Stomach (tissue), 9 donors: Measurements from ENCODE around the gene SFRP5. TPM values are rescaled to one million over a fixed set of nuclear protein-coding genes. Genes with fewer than 3 reads are reported as not detected.

ENCODE experiments used
- DNase-seq, 2 donors: peaks; one replicate each; pipeline versions ENCODE4 v3.0.0 to v3.0.0-alpha.2; 2013 to 2019
- H3K27ac ChIP-seq, 5 donors: fragments of 200-600 bp in 4 of 5; sonication (generic) in 4 of 5; one replicate each; pipeline ENCODE4 v1.5.1; 2013 to 2019; ENCODE audit warnings: mild to moderate bottlenecking in 1 of 5, moderate library complexity in 1 of 5
- H3K27me3 ChIP-seq, 3 donors: fragments of 200-600 bp; sonication (generic); one replicate each; pipeline ENCODE4 v1.5.1; 2017 to 2019; ENCODE audit warnings: mixed run types in 1 of 3
- H3K36me3 ChIP-seq, 4 donors: fragments of 200-600 bp; sonication (generic); 1 replicate in 3 of 4; 2 replicates in 1 of 4; pipeline ENCODE4 v1.5.1; 2016 to 2019
- H3K4me1 ChIP-seq, 4 donors: fragments of 200-600 bp; sonication (generic); one replicate each; pipeline ENCODE4 v1.5.1; 2016 to 2019
- H3K4me3 ChIP-seq, 4 donors: fragments of 200-600 bp; sonication (generic) in 3 of 4; one replicate each; pipeline ENCODE4 v1.5.1; 2016 to 2019; ENCODE audit warnings: mild to moderate bottlenecking in 1 of 4
- H3K9me3 ChIP-seq, 4 donors: fragments of 200-600 bp; sonication (generic); one replicate each; pipeline ENCODE4 v1.5.1; 2016 to 2019
- EP300 ChIP-seq: sonication (generic); formaldehyde crosslinking; IDR thresholded peaks from one replicate; pipeline ENCODE4 v1.6.1; 2017; ENCODE audit warnings: antibody characterized with exemption
- POLR2A ChIP-seq, 4 donors: fragments of 450-650 bp; IDR thresholded peaks; one replicate each; pipeline ENCODE4 v1.6.1; 2016; ENCODE audit warnings: antibody characterized with exemption in 4 of 4, control low read depth in 2 of 4, mild to moderate bottlenecking in 1 of 4, moderate library complexity in 1 of 4
- POLR2AphosphoS5 ChIP-seq, 3 donors: sonication (generic); formaldehyde crosslinking; IDR thresholded peaks; one replicate each; pipeline ENCODE4 v1.6.1; 2016; ENCODE audit warnings: antibody characterized with exemption in 3 of 3
- WGBS, 5 donors: extraction: QIAGEN DNeasy Blood & Tissue Kit in 3 of 5; methylation state at CpG; one replicate each; pipeline versions ENCODE4 v1.1.5 to v1.1.7; 2013 to 2018; 5-methylcytosine and 5-hydroxymethylcytosine counted together
- intact Hi-C: fragments of 100-400 bp; cut with DNase I; formaldehyde crosslinking; loops from one replicate; pipeline ENCODE4 v1.15.1; 2023; ENCODE audit warnings: low total_unique reads
- polyA plus RNA-seq, 3 donors: library from polyadenylated mRNA; stranded (reverse); fragments of 200-250 nt; gene quantifications; one replicate each; pipeline ENCODE4 v1.2.3, GENCODE V29; 2013
- total RNA-seq, 5 donors: library from RNA; depleted of rRNA; stranded (reverse); fragments of >200 nt; gene quantifications; one replicate each; pipeline versions ENCODE4 v1.1.0 to v1.2.3, GENCODE V29; 2014 to 2016
- TF ChIP-seq, protein P1 (sequence below), 7 experiments: fragments of 450-650 bp in 4 of 7; fragments of 200-600 bp in 3 of 7; sonication (generic) in 3 of 7; IDR thresholded peaks; one replicate each; pipeline ENCODE4 v1.5.1; 2016 to 2019; ENCODE audit warnings: antibody characterized with exemption in 7 of 7, control low read depth in 2 of 7, mild to moderate bottlenecking in 1 of 7
- donor health status: healthy with polysubstance abuse.
- donor health status: Bipolar disorder and iron deficiency.
- donor health status: healthy.

SFRP5 gene
- total and polyA plus RNA-seq, 8 donors: 0.45 to 8.4 (median 2.1) TPM; not detected in 1

GRCh38 chr10:97811958-97812357 is 40.2 kb upstream of the SFRP5 start:
- Histone ChIP-seq H3K9me3 (no peaks in the 10 kb centered on the region), H3K36me3 (no peaks in the 10 kb centered on the region), H3K4me3 (no peak overlapping the region), H3K27me3 (peaks cover 0 to 30% (median 0%) of the 10 kb centered on the region in 3 donors), H3K4me1 (no peaks in the 10 kb centered on the region), H3K27ac (no peak overlapping the region)
- intact Hi-C loops: no loop called here
- DNase-seq: no peak
- no peak for TF ChIP-seq POLR2A (IDR thresholded peaks at IDR 0.05)
- WGBS, 5 donors: 56 to 64% (median 62%) methylated on average over 3 of the region's 3 CpGs

DNA sequence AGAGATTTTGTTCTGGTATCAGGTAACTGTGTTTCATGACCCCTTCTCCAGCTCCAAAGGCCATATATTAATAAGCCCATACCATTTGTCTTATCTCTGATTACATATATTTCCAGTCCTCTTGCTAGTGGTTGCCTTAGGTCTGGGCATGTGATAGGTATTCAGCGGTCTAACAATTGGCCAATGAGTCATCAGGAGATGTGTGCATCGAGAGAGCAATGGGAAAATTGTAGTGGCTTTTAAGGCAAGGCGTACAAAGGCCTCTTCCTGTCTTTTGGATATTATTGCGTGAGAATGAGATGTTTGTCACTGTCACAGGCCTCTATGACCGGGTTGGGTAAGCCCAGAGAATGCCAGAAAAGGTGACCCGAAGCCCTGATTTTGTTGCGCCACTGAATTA is 38.6 kb upstream of the SFRP5 start:
- peaks cover 0 to 17% (median 0%) of the 10 kb centered on the region in 3 donors for H3K27me3 ChIP-seq
- no peaks in the 10 kb centered on the region for H3K4me1 ChIP-seq
- DNase-seq: no peak
- intact Hi-C loops: no loop called here
- H3K9me3 ChIP-seq: no peaks in the 10 kb centered on the region
- H3K36me3 ChIP-seq: no peaks in the 10 kb centered on the region
- 68 to 79% (median 72%) methylated on average over 7 of the region's 7 CpGs for WGBS, 5 donors
- TF ChIP-seq POLR2A (IDR thresholded peaks at IDR 0.05): no peak
- TF ChIP-seq, protein P1, sequence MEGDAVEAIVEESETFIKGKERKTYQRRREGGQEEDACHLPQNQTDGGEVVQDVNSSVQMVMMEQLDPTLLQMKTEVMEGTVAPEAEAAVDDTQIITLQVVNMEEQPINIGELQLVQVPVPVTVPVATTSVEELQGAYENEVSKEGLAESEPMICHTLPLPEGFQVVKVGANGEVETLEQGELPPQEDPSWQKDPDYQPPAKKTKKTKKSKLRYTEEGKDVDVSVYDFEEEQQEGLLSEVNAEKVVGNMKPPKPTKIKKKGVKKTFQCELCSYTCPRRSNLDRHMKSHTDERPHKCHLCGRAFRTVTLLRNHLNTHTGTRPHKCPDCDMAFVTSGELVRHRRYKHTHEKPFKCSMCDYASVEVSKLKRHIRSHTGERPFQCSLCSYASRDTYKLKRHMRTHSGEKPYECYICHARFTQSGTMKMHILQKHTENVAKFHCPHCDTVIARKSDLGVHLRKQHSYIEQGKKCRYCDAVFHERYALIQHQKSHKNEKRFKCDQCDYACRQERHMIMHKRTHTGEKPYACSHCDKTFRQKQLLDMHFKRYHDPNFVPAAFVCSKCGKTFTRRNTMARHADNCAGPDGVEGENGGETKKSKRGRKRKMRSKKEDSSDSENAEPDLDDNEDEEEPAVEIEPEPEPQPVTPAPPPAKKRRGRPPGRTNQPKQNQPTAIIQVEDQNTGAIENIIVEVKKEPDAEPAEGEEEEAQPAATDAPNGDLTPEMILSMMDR (IDR thresholded peaks at IDR 0.05): no peak
- no peak for TF ChIP-seq EP300
- no peak for TF ChIP-seq POLR2AphosphoS5 (IDR thresholded peaks at IDR 0.05)
- no peak overlapping the region for H3K27ac ChIP-seq
- H3K4me3 ChIP-seq: no peak overlapping the region

- Histone ChIP-seq H3K4me3 (no peak overlapping the region), H3K36me3 (no peaks in the 10 kb centered on the region), H3K27me3 (peaks cover 0 to 14% (median 0%) of the 10 kb centered on the region in 3 donors), H3K9me3 (no peaks in the 10 kb centered on the region), H3K4me1 (no peaks in the 10 kb centered on the region), H3K27ac (no peak overlapping the region)
- DNase-seq: no peak
- intact Hi-C loops: no loop called here
- 79 to 82% (median 81%) methylated on average over 6 of the region's 6 CpGs for WGBS, 5 donors
- TF ChIP-seq, protein P1 (IDR thresholded peaks at IDR 0.05): no peak
- TF ChIP-seq POLR2A (IDR thresholded peaks at IDR 0.05) (no peak), EP300 (no peak), POLR2AphosphoS5 (IDR thresholded peaks at IDR 0.05) (no peak)
Measured at GRCh38 chr10:97805949-97806348, 34.1 kb upstream of the SFRP5 start.

- no peak for DNase-seq
Measured at GRCh38 chr10:97805096-97805884, 33.5 kb upstream of the SFRP5 start.

More at GRCh38 chr10:97805096-97805884, 33.5 kb upstream of the SFRP5 start:
- H3K27ac ChIP-seq: no peak overlapping the region
- TF ChIP-seq EP300: no peak
- no peak for TF ChIP-seq POLR2AphosphoS5 (IDR thresholded peaks at IDR 0.05)
- TF ChIP-seq POLR2A (IDR thresholded peaks at IDR 0.05): no peak
- TF ChIP-seq, protein P1 (IDR thresholded peaks at IDR 0.05): no peak
- intact Hi-C loops: no loop called here
- peaks cover 0 to 20% (median 0%) of the 10 kb centered on the region in 3 donors for H3K27me3 ChIP-seq
- no peak overlapping the region for H3K4me3 ChIP-seq
- 61 to 72% (median 68%) methylated on average over 12 of the region's 12 CpGs for WGBS, 5 donors
- no peaks in the 10 kb centered on the region for H3K4me1 ChIP-seq
- H3K36me3 ChIP-seq: no peaks in the 10 kb centered on the region
- H3K9me3 ChIP-seq: no peaks in the 10 kb centered on the region
